Liver (tissue), 3 donors: Measurements from ENCODE around the gene USH2A.

Source experiments
- CTCF ChIP-seq: fragments of 150-350 bp; IDR thresholded peaks from 2 replicates; pipeline ENCODE4 v1.5.1; 2017; ENCODE audit warnings: improper control_type of control experiment, low read depth, low read length; ENCODE audit not compliant: missing input control
- GABPA ChIP-seq, 2 donors: IDR thresholded peaks in 1 of 2; conservative IDR thresholded peaks in 1 of 2; 2 replicates each; pipeline ENCODE4 v1.6.1; 2016; ENCODE audit warnings: antibody characterized with exemption in 2 of 2, mild to moderate bottlenecking in 1 of 2, moderate library complexity in 1 of 2
- JUND ChIP-seq, 2 donors: IDR thresholded peaks; 2 replicates each; pipeline ENCODE4 v1.6.1; 2016; ENCODE audit warnings: antibody characterized with exemption in 2 of 2
- RAD21 ChIP-seq, 2 donors: IDR thresholded peaks; 2 replicates each; pipeline ENCODE4 v1.6.1; 2016; ENCODE audit warnings: antibody characterized with exemption in 2 of 2, mild to moderate bottlenecking in 2 of 2
- REST ChIP-seq: IDR thresholded peaks from 2 replicates; pipeline ENCODE4 v1.6.1; 2016; ENCODE audit warnings: antibody characterized with exemption, mild to moderate bottlenecking
- SP1 ChIP-seq: IDR thresholded peaks from 2 replicates; pipeline ENCODE4 v1.6.1; 2018; ENCODE audit warnings: antibody characterized with exemption, mild to moderate bottlenecking
- TAF1 ChIP-seq: conservative IDR thresholded peaks from 2 replicates; pipeline ENCODE4 v1.6.1; 2016; ENCODE audit warnings: antibody characterized with exemption, mild to moderate bottlenecking
- donor health status: healthy.
- donor health status: healthy.

- TF ChIP-seq SP1, result no peak
- TF ChIP-seq GABPA (IDR thresholded peaks at IDR 0.05 in 1 of 2, conservative IDR thresholded peaks at IDR 0.05 in 1 of 2), result no peak
- no peak for TF ChIP-seq CTCF
- TF ChIP-seq RAD21 (IDR thresholded peaks at IDR 0.05), result no peak
- no peak for TF ChIP-seq TAF1
- TF ChIP-seq REST, result no peak
- TF ChIP-seq JUND (IDR thresholded peaks at IDR 0.05), result no peak
Measured at GRCh38 chr1:216459651-216460207, 36.5 kb upstream of the USH2A start.
